ENCODE measurements around the gene ZNF169.
"Not testable (repeated sequence)": the region's sequence is repeated elsewhere in the genome, so short reads cannot be mapped to it uniquely, and the experiment has no call there.

DNA sequence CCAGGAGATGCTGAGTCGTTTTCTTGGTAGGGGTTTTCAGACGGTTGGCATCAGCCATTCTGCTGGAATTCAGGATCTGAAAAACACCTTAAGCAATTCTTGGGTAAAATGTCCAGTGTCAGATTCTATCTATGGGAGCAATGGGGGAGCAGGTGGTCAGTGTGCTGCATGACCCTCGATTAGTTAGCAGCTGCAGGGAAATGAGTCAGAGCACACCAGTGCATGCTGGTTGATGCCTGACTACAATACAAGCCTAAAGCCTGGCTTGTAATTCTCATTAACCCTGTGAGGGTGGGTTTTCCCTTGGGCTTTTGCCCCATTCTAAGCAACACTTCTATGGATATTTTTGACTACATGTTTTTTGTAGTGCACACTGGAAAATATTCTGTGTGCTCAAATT lies 89.7 kb downstream of the ZNF169 start:
- TF ChIP-seq, protein P1, sequence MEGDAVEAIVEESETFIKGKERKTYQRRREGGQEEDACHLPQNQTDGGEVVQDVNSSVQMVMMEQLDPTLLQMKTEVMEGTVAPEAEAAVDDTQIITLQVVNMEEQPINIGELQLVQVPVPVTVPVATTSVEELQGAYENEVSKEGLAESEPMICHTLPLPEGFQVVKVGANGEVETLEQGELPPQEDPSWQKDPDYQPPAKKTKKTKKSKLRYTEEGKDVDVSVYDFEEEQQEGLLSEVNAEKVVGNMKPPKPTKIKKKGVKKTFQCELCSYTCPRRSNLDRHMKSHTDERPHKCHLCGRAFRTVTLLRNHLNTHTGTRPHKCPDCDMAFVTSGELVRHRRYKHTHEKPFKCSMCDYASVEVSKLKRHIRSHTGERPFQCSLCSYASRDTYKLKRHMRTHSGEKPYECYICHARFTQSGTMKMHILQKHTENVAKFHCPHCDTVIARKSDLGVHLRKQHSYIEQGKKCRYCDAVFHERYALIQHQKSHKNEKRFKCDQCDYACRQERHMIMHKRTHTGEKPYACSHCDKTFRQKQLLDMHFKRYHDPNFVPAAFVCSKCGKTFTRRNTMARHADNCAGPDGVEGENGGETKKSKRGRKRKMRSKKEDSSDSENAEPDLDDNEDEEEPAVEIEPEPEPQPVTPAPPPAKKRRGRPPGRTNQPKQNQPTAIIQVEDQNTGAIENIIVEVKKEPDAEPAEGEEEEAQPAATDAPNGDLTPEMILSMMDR (IDR thresholded peaks at IDR 0.05; ENCODE audit: poor library complexity, severe bottlenecking) = not testable (repeated sequence)
- TF ChIP-seq EZH2 (IDR thresholded peaks at IDR 0.05; ENCODE audit: borderline replicate concordance, insufficient read depth, low read length, poor library complexity, severe bottlenecking) = not testable (repeated sequence)

All from neural cell (in vitro differentiated cells).